HepG2 (cell line): ENCODE measurements around the gene CARS1. TPM values are rescaled to one million over a fixed set of nuclear protein-coding genes. Genes with fewer than 3 reads are reported as not detected.

Experiments
- CENPBD1 ChIP-seq: sonication (generic); formaldehyde crosslinking; IDR thresholded peaks from 2 replicates; pipeline ENCODE4 v1.8.0; 2022; ENCODE audit warnings: missing genetic modification reagents, low read depth, mild to moderate bottlenecking, borderline replicate concordance
- DDIT3 ChIP-seq: sonication (generic); formaldehyde crosslinking; IDR thresholded peaks from 2 replicates; pipeline ENCODE4 v1.4.0; 2020; ENCODE audit warnings: mild to moderate bottlenecking, missing genetic modification reagents
- KIAA2018 ChIP-seq: sonication (generic); formaldehyde crosslinking; IDR thresholded peaks from 2 replicates; pipeline ENCODE4 v1.5.0; 2020; ENCODE audit warnings: mild to moderate bottlenecking, missing genetic modification reagents, borderline replicate concordance
- MBD4 ChIP-seq: IDR thresholded peaks from 2 replicates; pipeline ENCODE4 v1.6.1; 2012; ENCODE audit warnings: low read length, inconsistent platforms, borderline replicate concordance
- polyA plus RNA-seq, 8 experiments: library from polyadenylated mRNA; depleted of rRNA in 3 of 8; stranded (reverse) in 7 of 8; unstranded in 1 of 8; fragments of >200 nt; fragmentation: Illumina TruSeq in 4 of 8; extraction: Trizol in 4 of 8; gene quantifications; 2 replicates each; pipeline versions ENCODE4 v1.2.1 to v1.2.3, GENCODE V29; 2011 to 2016; ENCODE audit warnings: low read depth in 4 of 8, missing spikeins in 1 of 8, mixed read lengths in 1 of 8; ENCODE audit not compliant: insufficient read depth in 1 of 8
- total RNA-seq, 5 experiments: library from RNA; depleted of rRNA; stranded (reverse); fragments of >200 nt; fragmentation: Illumina TruSeq; extraction: Trizol; gene quantifications; 2 replicates each; pipeline ENCODE4 v1.2.3, GENCODE V29; 2016; ENCODE audit warnings: low read depth in 1 of 5

The CARS1 gene
- total and polyA plus RNA-seq, 2 of the 13 experiments (the other 11 are each of a cell fraction or from before 2014, with no cell fraction given): 33.8 to 47.0 TPM

GRCh38 chr11:3083321-3083720 lies 26.1 kb upstream of the CARS1 start (continued):
- TF ChIP-seq KIAA2018 (CRISPR knock-in tag) (no peak), CENPBD1 (no peak), DDIT3 (CRISPR knock-in tag) (no peak), MBD4 (no peak)
